OCI-LY7 (cell line): ENCODE measurements around the gene NPM3. TPM values are rescaled to one million over a fixed set of nuclear protein-coding genes. Genes with fewer than 3 reads are reported as not detected.

Experiments
- BruUV-seq: library from RNA; stranded (reverse); fragments of 400-500 nt; replicated peaks from 2 replicates; lab custom pipeline; 2021; lab: Mats Ljungman, UMichigan
- CTCF ChIA-PET: fragments of 300-600 bp; sonication (Branson Sonifier 250); formaldehyde crosslinking; loops from one replicate; lab custom pipeline; 2022; ENCODE audit warnings: antibody characterized with exemption; ENCODE audit not compliant: unreplicated experiment; lab: Charles Lee
- POLR2A ChIA-PET: fragments of 300-600 bp; sonication (Branson Sonifier 250); formaldehyde crosslinking; loops from one replicate; lab custom pipeline; 2022; ENCODE audit warnings: antibody characterized with exemption; lab: Charles Lee
- DNase-seq: peaks from one replicate; pipeline ENCODE4 v3.0.0-alpha.2; 2015; ENCODE audit warnings: low spot score
- H2AFZ ChIP-seq: fragments of 200-600 bp; sonication (generic), shearing (Covaris generic); 2 replicates; pipeline ENCODE4 v1.6.1; 2014; ENCODE audit warnings: mild to moderate bottlenecking, antibody characterized with exemption, low read length, moderate library complexity
- H3K27ac ChIP-seq: fragments of 200-600 bp; sonication (generic); 2 replicates; pipeline ENCODE4 v1.5.1; 2014; ENCODE audit warnings: mixed run types, low read depth, mild to moderate bottlenecking, moderate library complexity, low read length, inconsistent platforms; ENCODE audit not compliant: poor library complexity, severe bottlenecking
- H3K36me3 ChIP-seq: fragments of 200-600 bp; sonication (generic); 2 replicates; pipeline ENCODE4 v1.6.1; 2014; ENCODE audit warnings: mild to moderate bottlenecking, antibody characterized with exemption, low read length, moderate library complexity, mixed read lengths; ENCODE audit not compliant: insufficient read depth
- H3K4me1 ChIP-seq: fragments of 200-600 bp; sonication (generic); 2 replicates; pipeline ENCODE4 v1.5.1; 2014; ENCODE audit warnings: mild to moderate bottlenecking, low read length; ENCODE audit not compliant: insufficient read depth, poor library complexity, severe bottlenecking
- H3K4me2 ChIP-seq: fragments of 200-600 bp; sonication (generic); 2 replicates; pipeline ENCODE4 v1.6.1; 2014; ENCODE audit warnings: mild to moderate bottlenecking, low read length
- H3K4me3 ChIP-seq: fragments of 200-600 bp; sonication (generic); 2 replicates; pipeline ENCODE4 v1.5.1; 2014; ENCODE audit warnings: mild to moderate bottlenecking, low read depth, low read length; ENCODE audit not compliant: poor library complexity, severe bottlenecking
- H3K79me2 ChIP-seq: fragments of 200-600 bp; sonication (generic); 2 replicates; pipeline ENCODE4 v1.6.1; 2016; ENCODE audit warnings: low read depth, mild to moderate bottlenecking, low read length, moderate library complexity, mixed read lengths; ENCODE audit not compliant: insufficient read depth
- H3K9me2 ChIP-seq: fragments of 200-600 bp; sonication (generic); 2 replicates; pipeline ENCODE4 v1.6.1; 2016; ENCODE audit warnings: mild to moderate bottlenecking, low read length, mixed read lengths; ENCODE audit not compliant: insufficient read depth
- H3K9me3 ChIP-seq: fragments of 200-600 bp; sonication (generic); 2 replicates; pipeline ENCODE4 v1.6.1; 2014; ENCODE audit warnings: mild to moderate bottlenecking, mixed run types, low read length, mixed read lengths
- H4K20me1 ChIP-seq: fragments of 200-600 bp; sonication (generic); 2 replicates; pipeline ENCODE4 v1.6.1; 2014; ENCODE audit warnings: mild to moderate bottlenecking, antibody characterized with exemption, low read length, moderate library complexity, mixed read lengths; ENCODE audit not compliant: insufficient read depth
- CTCF ChIP-seq: fragments of 200-600 bp; sonication (generic); conservative IDR thresholded peaks from 2 replicates; pipeline ENCODE4 v1.5.1; 2014; ENCODE audit warnings: mild to moderate bottlenecking, antibody characterized with exemption, low read length, moderate library complexity, mixed read lengths
- EZH2phosphoT487 ChIP-seq: fragments of 200-600 bp; sonication (generic); IDR thresholded peaks from 2 replicates; pipeline ENCODE4 v1.6.1; 2018; ENCODE audit warnings: low read depth, borderline replicate concordance, mild to moderate bottlenecking, mixed run types, antibody characterized with exemption, low read length, moderate library complexity, mixed read lengths
- intact Hi-C: fragments of 100-400 bp; cut with micrococcal nuclease; formaldehyde crosslinking; loops from one replicate; pipeline ENCODE4 v1.10.0; 2022; ENCODE audit not compliant: unreplicated experiment
- total RNA-seq, 2 experiments: library from RNA; depleted of rRNA in 1 of 2; stranded (reverse); fragments of >200 nt in 1 of 2; shearing (Covaris generic) in 1 of 2; gene quantifications; 2 replicates each; pipeline ENCODE4 v1.2.3, GENCODE V29; 2014 to 2022

The NPM3 gene
- total RNA-seq, 2 experiments from 2014 or later = 111 to 115 TPM

GRCh38 chr10:101759309-101760247, 23.7 kb downstream of the NPM3 start:
- ChIA-PET POLR2A (interaction anchor here (0.6 kb wide), 2 partner anchors 378 to 732 kb away, joined by 3 read pairs; no protein-coding TSS in a partner anchor), CTCF (interaction anchor here (0.6 to 1.4 kb wide), 2 partner anchors 22 to 27 kb away, joined by 3 to 9 read pairs; no protein-coding TSS in a partner anchor)
- Histone ChIP-seq H3K9me3 (no peaks in the 10 kb centered on the region), H3K4me3 (no peak overlapping the region), H3K9me2 (no peaks in the 10 kb centered on the region), H3K36me3 (no peaks in the 10 kb centered on the region), H4K20me1 (no peaks in the 10 kb centered on the region), H2AFZ (no peak overlapping the region), H3K4me2 (no peak overlapping the region), H3K79me2 (no peaks in the 10 kb centered on the region), H3K4me1 (no peaks in the 10 kb centered on the region), H3K27ac (no peak overlapping the region)
- no TSS peak for BruUV-seq
- DNase-seq = no peak
- intact Hi-C loops = no loop called here
- TF ChIP-seq EZH2phosphoT487 = no peak
- no peak for TF ChIP-seq CTCF

DNA sequence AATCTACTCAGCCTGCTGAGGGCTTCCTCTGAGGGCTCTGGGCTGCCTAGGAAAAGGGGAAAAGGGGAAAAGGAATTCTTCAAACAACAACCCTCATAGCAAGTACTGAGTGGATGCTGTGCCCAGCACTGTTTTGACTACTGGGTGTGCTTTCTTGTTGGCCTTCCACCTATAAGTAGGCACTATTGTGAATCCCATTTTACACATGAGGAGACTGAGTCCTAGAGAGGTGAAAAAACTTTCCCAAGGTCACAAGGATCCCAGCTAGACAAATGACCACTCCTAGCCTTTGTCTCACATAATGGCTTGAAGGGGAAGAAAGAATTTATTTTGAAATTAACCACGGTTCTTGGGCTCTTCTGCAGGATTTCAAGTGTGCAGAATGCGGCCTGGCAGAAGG, 24.4 kb downstream of the NPM3 start:
- no peaks in the 10 kb centered on the region for H3K9me3 ChIP-seq
- H3K79me2 ChIP-seq = no peaks in the 10 kb centered on the region
- no peak overlapping the region for H3K27ac ChIP-seq
- no peak overlapping the region for H3K4me3 ChIP-seq
- ChIA-PET POLR2A (interaction anchor here (0.6 kb wide), 1 partner anchor 377 kb away, joined by 3 read pairs; no protein-coding TSS in a partner anchor), CTCF (interaction anchor here (1.4 kb wide), 1 partner anchor 22 kb away, joined by 9 read pairs; no protein-coding TSS in a partner anchor)
- no peak overlapping the region for H3K4me2 ChIP-seq
- DNase-seq = no peak
- intact Hi-C loops = no loop called here
- no peaks in the 10 kb centered on the region for H3K4me1 ChIP-seq
- BruUV-seq = no TSS peak
- TF ChIP-seq EZH2phosphoT487 (no peak), CTCF (no peak)
- no peaks in the 10 kb centered on the region for H4K20me1 ChIP-seq
- no peak overlapping the region for H2AFZ ChIP-seq
- H3K36me3 ChIP-seq = no peaks in the 10 kb centered on the region
- H3K9me2 ChIP-seq = no peaks in the 10 kb centered on the region
